ENCODE measurements around the gene ZNF544. TPM values are rescaled to one million over a fixed set of nuclear protein-coding genes. Genes with fewer than 3 reads are reported as not detected.

The ZNF544 gene
- total and polyA plus RNA-seq, 12 donors: 10.8 to 170 (median 30.4) TPM

DNA sequence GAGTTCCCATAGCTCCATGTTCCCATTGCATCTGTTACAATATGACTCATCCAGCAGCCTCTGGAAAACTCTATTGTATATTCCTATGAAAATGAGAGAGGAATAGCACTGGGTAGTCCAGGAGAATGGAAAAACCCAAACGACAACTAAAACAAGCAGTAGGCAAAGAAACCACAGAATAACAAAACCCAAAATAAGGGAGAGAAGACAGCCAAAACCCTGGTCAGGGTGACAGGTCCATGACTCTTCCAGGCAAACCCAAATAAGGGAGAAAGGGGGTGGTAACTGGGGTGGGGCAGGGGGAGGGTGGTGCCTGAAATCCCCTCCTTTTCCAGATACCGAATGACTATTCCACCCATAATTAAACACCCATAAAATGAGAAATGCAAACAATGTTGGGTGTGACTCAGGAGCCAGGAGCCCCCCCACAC, 46.1 kb downstream of the ZNF544 start:
- 91 to 97% (median 94%) methylated on average over 2 of the region's 2 CpGs for WGBS, 4 donors
- Histone ChIP-seq H3K36me3 (replicated peaks in 1 of 2) (no peaks in the 10 kb centered on the region), H3K9me3 (replicated peaks in 1 of 3) (peaks cover 0 to 50% (median 0%) of the 10 kb centered on the region in 3 donors), H3K4me3 (no peak overlapping the region), H3K27ac (no peak overlapping the region), H3K4me1 (replicated peaks in 1 of 2) (peaks cover 4% of the 10 kb centered on the region in 2 donors), H3K27me3 (no peaks in the 10 kb centered on the region)
- intact Hi-C loops (cut with DNase I): loop anchor here in 1 of 2 donors (5.0 kb wide), 1 partner anchor 37 kb away; no protein-coding TSS in a partner anchor
- DNase-seq: no peak
- TF ChIP-seq, protein P1, sequence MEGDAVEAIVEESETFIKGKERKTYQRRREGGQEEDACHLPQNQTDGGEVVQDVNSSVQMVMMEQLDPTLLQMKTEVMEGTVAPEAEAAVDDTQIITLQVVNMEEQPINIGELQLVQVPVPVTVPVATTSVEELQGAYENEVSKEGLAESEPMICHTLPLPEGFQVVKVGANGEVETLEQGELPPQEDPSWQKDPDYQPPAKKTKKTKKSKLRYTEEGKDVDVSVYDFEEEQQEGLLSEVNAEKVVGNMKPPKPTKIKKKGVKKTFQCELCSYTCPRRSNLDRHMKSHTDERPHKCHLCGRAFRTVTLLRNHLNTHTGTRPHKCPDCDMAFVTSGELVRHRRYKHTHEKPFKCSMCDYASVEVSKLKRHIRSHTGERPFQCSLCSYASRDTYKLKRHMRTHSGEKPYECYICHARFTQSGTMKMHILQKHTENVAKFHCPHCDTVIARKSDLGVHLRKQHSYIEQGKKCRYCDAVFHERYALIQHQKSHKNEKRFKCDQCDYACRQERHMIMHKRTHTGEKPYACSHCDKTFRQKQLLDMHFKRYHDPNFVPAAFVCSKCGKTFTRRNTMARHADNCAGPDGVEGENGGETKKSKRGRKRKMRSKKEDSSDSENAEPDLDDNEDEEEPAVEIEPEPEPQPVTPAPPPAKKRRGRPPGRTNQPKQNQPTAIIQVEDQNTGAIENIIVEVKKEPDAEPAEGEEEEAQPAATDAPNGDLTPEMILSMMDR (IDR thresholded peaks at IDR 0.05): no peak
- TF ChIP-seq POLR2A (IDR thresholded peaks at IDR 0.05): no peak

DNA sequence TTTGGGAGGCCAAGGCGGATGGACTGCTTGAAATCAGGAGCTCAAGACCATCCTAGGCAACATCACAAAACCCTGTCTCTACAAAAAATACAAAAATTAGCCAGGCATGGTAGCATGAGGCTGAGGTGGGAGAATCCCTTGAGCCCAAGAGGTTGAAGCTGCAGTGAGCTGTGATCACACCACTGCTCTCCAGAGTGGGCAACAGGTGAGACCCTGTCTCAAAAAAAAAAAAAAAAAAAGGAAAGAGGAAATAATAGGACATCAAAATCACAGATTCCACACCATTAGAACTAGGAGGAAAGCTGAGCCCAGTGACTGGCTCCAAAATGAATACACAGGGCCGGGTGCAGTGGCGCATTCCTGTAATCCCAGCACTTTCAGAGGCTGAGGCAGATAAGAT, 46.9 kb downstream of the ZNF544 start:
- 91 to 100% (median 97%) methylated on average over 3 of the region's 3 CpGs for WGBS, 4 donors
- no peaks in the 10 kb centered on the region for H3K36me3 ChIP-seq (replicated peaks in 1 of 2)
- H3K9me3 ChIP-seq (replicated peaks in 1 of 3): peaks cover 0 to 42% (median 0%) of the 10 kb centered on the region in 3 donors
- no peak for TF ChIP-seq POLR2A (IDR thresholded peaks at IDR 0.05)
- TF ChIP-seq, protein P1 (IDR thresholded peaks at IDR 0.05): no peak
- H3K4me1 ChIP-seq (replicated peaks in 1 of 2): peaks cover 6 to 11% of the 10 kb centered on the region in 2 donors
- DNase-seq: no peak
- intact Hi-C loops (cut with DNase I): no loop called here
- H3K27ac ChIP-seq: no peak overlapping the region
- no peak overlapping the region for H3K4me3 ChIP-seq
- H3K27me3 ChIP-seq: no peaks in the 10 kb centered on the region

DNA sequence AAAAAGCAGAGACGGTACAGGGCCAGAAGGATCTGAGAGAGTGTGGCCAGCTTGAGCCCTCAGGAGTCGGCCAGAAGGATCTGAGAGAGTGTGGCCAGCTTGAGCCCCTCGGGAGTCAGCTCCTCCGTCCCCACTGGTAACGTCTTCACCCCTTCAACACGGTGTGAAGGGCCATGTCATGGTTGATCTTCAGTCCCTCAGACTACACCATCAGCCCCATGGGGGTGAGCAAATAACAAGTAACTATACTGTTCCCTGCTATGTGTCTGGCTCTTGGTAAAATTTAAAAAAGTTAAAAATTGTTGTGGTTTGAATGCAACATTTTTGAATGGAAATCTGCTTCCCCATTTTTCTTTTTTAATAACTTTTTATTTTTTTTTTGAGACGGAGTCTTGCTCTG, 48.5 kb downstream of the ZNF544 start:
- DNase-seq: no peak
- Histone ChIP-seq H3K9me3 (replicated peaks in 1 of 3) (peaks cover 0 to 26% (median 0%) of the 10 kb centered on the region in 3 donors), H3K4me3 (no peak overlapping the region), H3K36me3 (replicated peaks in 1 of 2) (no peaks in the 10 kb centered on the region), H3K4me1 (replicated peaks in 1 of 2) (peaks cover 6 to 11% of the 10 kb centered on the region in 2 donors), H3K27ac (no peak overlapping the region), H3K27me3 (no peaks in the 10 kb centered on the region)
- TF ChIP-seq, protein P1 (IDR thresholded peaks at IDR 0.05): no peak
- TF ChIP-seq POLR2A (IDR thresholded peaks at IDR 0.05): no peak
- intact Hi-C loops (cut with DNase I): no loop called here
- 92 to 99% (median 97%) methylated on average over 7 of the region's 7 CpGs for WGBS, 4 donors

DNA sequence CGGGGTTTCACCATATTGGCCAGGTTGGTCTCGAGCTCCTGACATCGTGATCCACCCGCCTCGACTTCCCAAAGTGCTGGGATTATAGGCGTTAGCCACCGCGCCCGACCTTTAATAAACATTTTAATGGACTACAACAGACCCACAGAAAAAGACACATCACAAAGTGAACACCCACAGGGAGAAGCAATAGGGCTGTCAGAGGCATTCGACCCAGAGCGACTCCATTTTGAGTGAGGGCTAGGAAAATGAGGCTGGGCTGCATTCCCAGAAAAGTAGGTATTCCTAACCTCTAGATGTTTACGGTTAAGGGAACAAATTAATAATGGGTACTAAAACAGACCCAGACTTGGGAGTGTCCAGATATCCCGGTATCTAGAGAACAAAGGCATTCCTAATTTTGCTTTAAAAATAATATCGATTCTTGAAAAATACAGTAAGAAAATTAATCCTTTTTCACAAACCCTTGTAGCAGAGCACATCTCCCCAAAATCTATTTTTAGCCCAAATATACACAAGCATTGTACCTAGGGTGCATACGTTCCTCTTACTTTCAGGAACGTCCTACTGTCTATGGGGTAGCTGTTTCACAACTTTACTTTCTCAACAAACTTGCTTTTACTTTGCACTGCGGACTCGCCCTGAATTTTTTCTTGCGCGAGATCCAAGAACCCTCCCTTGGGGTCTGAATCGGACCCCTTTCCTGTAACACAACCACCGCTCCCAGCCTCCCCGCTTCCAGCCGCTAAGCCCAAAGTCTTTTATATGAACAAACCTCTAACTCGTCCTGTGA, 49.2 kb downstream of the ZNF544 start:
- H3K36me3 ChIP-seq (replicated peaks in 1 of 2): no peaks in the 10 kb centered on the region
- TF ChIP-seq, protein P1 (IDR thresholded peaks at IDR 0.05): peak in 2 of 6 experiments; percentile 3 to 12
- TF ChIP-seq POLR2A (IDR thresholded peaks at IDR 0.05): no peak

More for the DNA sequence above, 49.2 kb downstream of the ZNF544 start:
- Histone ChIP-seq H3K4me3 (peak overlapping the region in 3 of 4 donors; percentile 74 to 75 (median 75)), H3K27ac (peak overlapping the region; percentile 83 to 96 (median 89)), H3K4me1 (replicated peaks in 1 of 2) (peaks cover 6 to 11% of the 10 kb centered on the region in 2 donors), H3K27me3 (no peaks in the 10 kb centered on the region), H3K9me3 (replicated peaks in 1 of 3) (peaks cover 0 to 18% (median 0%) of the 10 kb centered on the region in 3 donors)
- 40 to 45% (median 44%) methylated on average over 24 to 25 of the region's 25 CpGs for WGBS, 4 donors
- intact Hi-C loops (cut with DNase I): no loop called here
- peak in 1 of 7 donors; percentile 59 for DNase-seq
